22Rv1 (cell line): ENCODE data around the gene TRAIP.

ENCODE experiments used
- H3K27ac ChIP-seq: fragments of 450-650 bp; 2 replicates; pipeline ENCODE4 v1.5.1; 2017
- CTCF ChIP-seq: fragments of 450-650 bp; IDR thresholded peaks from 2 replicates; pipeline ENCODE4 v1.5.1; 2017; ENCODE audit warnings: mild to moderate bottlenecking
- ZFX ChIP-seq: fragments of 450-650 bp; IDR thresholded peaks from 2 replicates; pipeline ENCODE4 v1.6.1; 2017; ENCODE audit warnings: antibody characterized with exemption, borderline replicate concordance

Gene TRAIP

GRCh38 chr3:49780080-49780974 is 76.0 kb downstream of the TRAIP start:
- TF ChIP-seq CTCF (no peak), ZFX (no peak)
- no peak overlapping the region for H3K27ac ChIP-seq

DNA sequence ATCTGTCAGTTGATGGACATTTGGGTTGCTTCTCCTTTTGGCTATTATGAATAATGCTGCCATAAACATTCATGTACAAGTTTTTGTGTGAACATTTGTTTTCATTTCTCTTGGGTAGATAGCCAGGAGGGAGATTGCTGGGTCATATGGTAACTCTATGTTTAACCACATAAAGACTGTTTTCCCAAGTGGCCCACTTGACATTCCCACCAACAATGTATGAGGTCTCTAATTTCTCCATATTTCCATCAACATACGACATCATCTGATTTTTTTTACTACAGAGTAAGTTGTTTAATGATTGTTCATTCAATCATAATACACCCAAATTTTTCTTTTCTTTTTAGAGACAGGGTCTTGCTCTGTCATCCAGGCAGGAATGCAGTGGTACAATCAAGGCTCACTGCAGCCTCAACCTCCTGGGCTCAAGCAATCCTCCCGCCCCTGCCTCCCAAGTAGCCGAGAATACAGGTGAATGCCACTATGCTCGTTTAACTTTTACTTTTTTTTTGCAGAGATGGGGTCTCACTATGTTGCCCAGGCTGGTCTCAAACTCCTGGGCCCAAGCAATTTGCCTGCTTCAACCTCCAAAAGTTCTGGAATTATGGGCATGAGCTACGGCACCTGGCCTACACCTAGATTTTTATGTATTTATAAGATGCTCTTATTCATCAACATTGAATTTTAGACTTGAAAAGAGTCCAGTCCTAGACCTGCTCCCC is 76.8 kb downstream of the TRAIP start:
- no peak for TF ChIP-seq CTCF
- TF ChIP-seq ZFX = no peak
- H3K27ac ChIP-seq = no peak overlapping the region
